CD4-positive, alpha-beta T cell treated with Interleukin-15 for 1 hour (primary cell): ENCODE results near the gene PYGB.
"Not testable (repeated sequence)": the region's sequence is repeated elsewhere in the genome, so short reads cannot be mapped to it uniquely, and the experiment has no call there.

Experiments
- DNase-seq: peaks from one replicate; pipeline ENCODE4 v3.0.0-alpha.2; 2020

The PYGB gene

GRCh38 chr20:25297141-25297905 is 49.4 kb downstream of the PYGB start:
- DNase-seq = no peak

- no peak for DNase-seq
These were observed 51.9 kb downstream of the PYGB start for GRCh38 chr20:25299806-25300205.

GRCh38 chr20:25300496-25301170 is 52.7 kb downstream of the PYGB start:
- no peak for DNase-seq

GRCh38 chr20:25301357-25301920 is 53.6 kb downstream of the PYGB start:
- DNase-seq = no peak

GRCh38 chr20:25302596-25302995 is 54.7 kb downstream of the PYGB start:
- DNase-seq = no peak

GRCh38 chr20:25303292-25304024 is 55.6 kb downstream of the PYGB start:
- DNase-seq = no peak

GRCh38 chr20:25304025-25304549 is 56.2 kb downstream of the PYGB start:
- DNase-seq = no peak

GRCh38 chr20:25306991-25307903 is 59.4 kb downstream of the PYGB start:
- DNase-seq = no peak

- no peak for DNase-seq
These were observed 60.2 kb downstream of the PYGB start for GRCh38 chr20:25308083-25308491.

GRCh38 chr20:25308671-25309394 is 60.9 kb downstream of the PYGB start:
- no peak for DNase-seq

- DNase-seq = no peak
These were observed 61.7 kb downstream of the PYGB start for GRCh38 chr20:25309395-25310267.

GRCh38 chr20:25310268-25310920 is 62.5 kb downstream of the PYGB start:
- peak; percentile 46 for DNase-seq

- no peak for DNase-seq
These were observed 63.2 kb downstream of the PYGB start for GRCh38 chr20:25310921-25311728.

- DNase-seq = not testable (repeated sequence)
These were observed 64.8 kb downstream of the PYGB start for GRCh38 chr20:25312716-25313115.

- DNase-seq = no peak
These were observed 65.7 kb downstream of the PYGB start for GRCh38 chr20:25313593-25313992.

- no peak for DNase-seq
These were observed 66.9 kb downstream of the PYGB start for GRCh38 chr20:25314497-25315417.

- DNase-seq = no peak
These were observed 67.7 kb downstream of the PYGB start for GRCh38 chr20:25315418-25316210.
